PC-9 (cell line): ENCODE data around the gene ARHGEF40. TPM values are rescaled to one million over a fixed set of nuclear protein-coding genes. Genes with fewer than 3 reads are reported as not detected.

Source experiments
- BruUV-seq: library from RNA; stranded (reverse); fragments of 400-500 nt; replicated peaks from 2 replicates; lab custom pipeline; 2021; lab: Mats Ljungman, UMichigan
- CTCF ChIA-PET: fragments of 300-600 bp; sonication (Branson Sonifier 250); formaldehyde crosslinking; loops from one replicate; lab custom pipeline; 2022; ENCODE audit warnings: antibody characterized with exemption; lab: Charles Lee
- POLR2A ChIA-PET: fragments of 300-600 bp; sonication (Branson Sonifier 250); formaldehyde crosslinking; loops from one replicate; lab custom pipeline; 2022; ENCODE audit warnings: antibody characterized with exemption; ENCODE audit not compliant: unreplicated experiment; lab: Charles Lee
- DNase-seq, 2 experiments: peaks; one replicate each; pipeline versions ENCODE4 v3.0.0 to v3.0.0-alpha.2; 2015 to 2022; ENCODE audit warnings: mixed read lengths in 1 of 2
- H2AFZ ChIP-seq: fragments of 200-600 bp; sonication (generic); 2 replicates; pipeline ENCODE4 v1.8.1; 2017; ENCODE audit warnings: antibody characterized with exemption
- H3F3A ChIP-seq: fragments of 200-600 bp; sonication (generic); 2 replicates; pipeline ENCODE4 v1.8.1; 2017; ENCODE audit warnings: antibody characterized with exemption, mild to moderate bottlenecking, low read depth; ENCODE audit not compliant: insufficient read depth
- H3K27ac ChIP-seq: fragments of 200-600 bp; sonication (generic); 2 replicates; pipeline ENCODE4 v1.6.1; 2016; ENCODE audit warnings: mixed run types
- H3K27me3 ChIP-seq: fragments of 200-600 bp; sonication (generic); 2 replicates; pipeline ENCODE4 v1.6.1; 2016; ENCODE audit warnings: low read depth, mixed run types; ENCODE audit not compliant: insufficient read depth
- H3K36me3 ChIP-seq: fragments of 200-600 bp; sonication (generic); 2 replicates; pipeline ENCODE4 v1.6.1; 2016; ENCODE audit warnings: low read depth, mixed run types
- H3K4me1 ChIP-seq: fragments of 200-600 bp; sonication (generic); replicated peaks from 2 replicates; pipeline ENCODE4 v1.6.1; 2016; ENCODE audit warnings: mixed run types; ENCODE audit not compliant: insufficient read depth
- H3K4me2 ChIP-seq: fragments of 200-600 bp; sonication (generic); 2 replicates; pipeline ENCODE4 v1.6.1; 2017; ENCODE audit warnings: mixed run types
- H3K4me3 ChIP-seq: fragments of 200-600 bp; sonication (generic); 2 replicates; pipeline ENCODE4 v1.6.1; 2016; ENCODE audit warnings: mixed run types
- H3K79me2 ChIP-seq: fragments of 200-600 bp; sonication (generic); 2 replicates; pipeline ENCODE4 v1.6.1; 2017; ENCODE audit warnings: low read depth, mixed run types
- H3K9me2 ChIP-seq: fragments of 200-600 bp; sonication (generic); 2 replicates; pipeline ENCODE4 v1.8.1; 2017; ENCODE audit warnings: mild to moderate bottlenecking; ENCODE audit not compliant: insufficient read depth
- H3K9me3 ChIP-seq: fragments of 200-600 bp; sonication (generic); 2 replicates; pipeline ENCODE4 v1.8.1; 2016; ENCODE audit warnings: low read depth; ENCODE audit not compliant: insufficient read depth
- H4K20me1 ChIP-seq: fragments of 200-600 bp; sonication (generic); 2 replicates; pipeline ENCODE4 v1.8.1; 2017; ENCODE audit not compliant: insufficient read depth
- CTCF ChIP-seq: fragments of 200-600 bp; sonication (generic); conservative IDR thresholded peaks from 2 replicates; pipeline ENCODE4 v1.6.1; 2017; ENCODE audit warnings: mixed run types, antibody characterized with exemption, mild to moderate bottlenecking, moderate library complexity
- EZH2 ChIP-seq: fragments of 200-600 bp; sonication (generic); IDR thresholded peaks from 2 replicates; pipeline ENCODE4 v1.8.0; 2017; ENCODE audit warnings: antibody characterized with exemption, low read depth
- intact Hi-C: fragments of 100-400 bp; cut with micrococcal nuclease; formaldehyde crosslinking; loops from one replicate; pipeline ENCODE4 v1.10.0; 2022; ENCODE audit not compliant: unreplicated experiment
- total RNA-seq: library from RNA; stranded (reverse); gene quantifications from 2 replicates; pipeline ENCODE4 v1.2.3, GENCODE V29; 2021

The ARHGEF40 gene
- total RNA-seq, 1 experiment from 2014 or later: 13.0 TPM

DNA sequence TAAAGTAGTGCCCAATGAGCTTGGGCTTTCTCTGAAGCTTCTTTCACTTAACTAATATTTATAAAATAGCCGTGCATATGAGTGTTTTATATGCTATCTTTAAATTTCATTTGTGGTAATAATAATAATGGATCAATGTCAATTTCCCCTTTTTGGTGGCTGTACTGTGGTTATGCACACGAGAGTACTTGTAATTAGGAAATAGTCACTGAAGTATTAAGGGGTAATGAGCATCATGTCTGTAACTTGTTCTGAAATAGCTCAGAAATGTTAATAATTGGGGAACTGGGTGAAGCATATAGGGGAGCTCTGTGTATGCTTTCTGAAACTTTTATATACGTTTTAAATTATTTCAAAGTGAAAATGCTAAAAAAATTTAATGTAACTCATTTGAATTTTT, 19.5 kb upstream of the ARHGEF40 start:
- CTCF ChIA-PET: no interaction called here
- H3K36me3 ChIP-seq: no peaks in the 10 kb centered on the region
- no peaks in the 10 kb centered on the region for H3F3A ChIP-seq
- no peak for DNase-seq
- intact Hi-C loops: no loop called here
- H3K9me3 ChIP-seq: no peaks in the 10 kb centered on the region
- BruUV-seq: no TSS peak
- H3K4me2 ChIP-seq: no peak overlapping the region
- H3K4me1 ChIP-seq: no peaks in the 10 kb centered on the region
- H3K9me2 ChIP-seq: no peaks in the 10 kb centered on the region
- H3K27ac ChIP-seq: no peak overlapping the region
- no peaks in the 10 kb centered on the region for H3K79me2 ChIP-seq
- no peak for TF ChIP-seq CTCF
- TF ChIP-seq EZH2: no peak
- H3K4me3 ChIP-seq: no peak overlapping the region
- H2AFZ ChIP-seq: no peak overlapping the region
- POLR2A ChIA-PET: no interaction called here
- no peaks in the 10 kb centered on the region for H3K27me3 ChIP-seq
- H4K20me1 ChIP-seq: no peaks in the 10 kb centered on the region

DNA sequence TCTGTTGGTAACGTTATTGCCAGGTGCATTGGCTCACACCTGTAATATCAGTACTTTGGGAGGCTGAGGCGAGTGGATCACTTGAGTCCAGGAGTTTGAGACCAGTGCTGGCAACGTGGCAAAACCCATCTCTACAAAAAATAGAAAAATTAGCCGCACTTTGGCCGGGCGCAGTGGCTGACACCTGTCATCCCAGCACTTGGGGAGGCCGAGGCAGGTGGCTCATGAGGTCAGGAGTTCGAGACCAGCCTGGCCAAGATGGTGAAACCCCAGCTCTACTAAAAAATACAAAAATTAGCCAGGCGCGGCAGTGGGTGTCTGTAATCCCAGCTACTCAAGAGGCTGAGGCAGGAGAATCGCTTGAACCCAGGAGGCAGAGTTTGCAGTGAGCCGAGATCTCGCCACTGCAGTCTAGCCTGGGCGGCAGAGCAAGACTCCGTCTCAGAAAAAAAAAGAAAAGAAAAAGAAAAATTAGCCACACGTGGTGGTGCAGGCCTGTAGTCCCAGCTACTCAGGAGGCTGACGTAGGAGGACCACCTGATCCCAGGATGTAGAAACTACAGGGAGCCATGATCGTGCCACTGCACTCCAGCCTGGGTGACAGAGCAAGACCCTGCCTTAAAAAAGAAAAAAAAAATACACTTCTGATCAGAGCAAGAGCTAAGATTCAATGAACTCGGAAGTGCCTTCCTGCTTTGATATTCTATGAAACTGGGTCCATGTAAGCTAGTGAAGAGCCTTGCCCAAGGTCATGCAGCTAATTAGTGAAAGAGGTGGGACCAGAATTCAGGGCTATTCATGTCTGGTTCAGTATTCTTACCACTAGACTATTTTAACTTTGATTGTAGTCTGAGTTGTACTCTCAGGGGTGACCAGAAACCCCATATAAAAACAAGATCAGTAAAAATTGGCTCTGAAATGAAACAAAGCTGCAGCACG, 16.7 kb upstream of the ARHGEF40 start:
- Histone ChIP-seq H3K27me3 (no peaks in the 10 kb centered on the region), H3K4me2 (no peak overlapping the region), H3K4me1 (no peaks in the 10 kb centered on the region), H2AFZ (no peak overlapping the region), H3F3A (no peaks in the 10 kb centered on the region), H3K27ac (no peak overlapping the region), H3K79me2 (no peaks in the 10 kb centered on the region), H3K4me3 (no peak overlapping the region), H3K9me3 (no peaks in the 10 kb centered on the region), H3K9me2 (no peaks in the 10 kb centered on the region), H3K36me3 (no peaks in the 10 kb centered on the region), H4K20me1 (no peaks in the 10 kb centered on the region)
- ChIA-PET POLR2A (no interaction called here), CTCF (no interaction called here)
- TF ChIP-seq CTCF (no peak), EZH2 (no peak)
- no TSS peak for BruUV-seq
- DNase-seq: no peak
- intact Hi-C loops: no loop called here

DNA sequence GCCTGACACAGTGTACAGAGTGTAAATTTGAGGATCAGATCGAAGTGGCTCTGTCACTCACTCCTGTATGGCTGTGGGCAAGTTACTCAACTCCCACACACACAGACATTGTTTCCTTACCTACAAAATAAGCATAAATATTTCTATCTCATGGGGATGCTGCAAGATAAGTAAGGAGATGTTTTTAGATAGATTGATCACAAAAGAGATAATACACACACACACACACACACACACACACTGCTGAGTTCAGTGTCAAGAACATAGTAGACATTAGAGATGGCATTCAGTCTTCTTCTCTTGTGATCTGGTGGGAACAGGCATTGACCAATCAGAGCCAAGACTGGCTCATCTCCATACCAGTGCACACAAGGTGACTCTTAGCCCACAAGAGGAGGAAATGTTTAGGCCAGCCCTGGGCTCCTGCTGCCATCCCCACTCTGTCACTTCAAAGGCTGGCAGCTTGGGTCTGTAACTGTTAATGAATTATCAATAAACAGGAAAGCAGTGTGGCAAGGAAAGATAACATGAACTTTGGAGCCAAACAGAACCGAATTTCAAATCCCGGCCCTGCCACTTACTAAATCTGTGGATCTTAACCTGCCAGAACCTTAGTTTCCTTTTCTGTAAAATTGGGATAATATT, 15.9 kb upstream of the ARHGEF40 start:
- Histone ChIP-seq H3K4me1 (no peaks in the 10 kb centered on the region), H3K79me2 (no peaks in the 10 kb centered on the region), H3K36me3 (no peaks in the 10 kb centered on the region), H3K9me3 (no peaks in the 10 kb centered on the region), H4K20me1 (no peaks in the 10 kb centered on the region), H3F3A (no peaks in the 10 kb centered on the region), H3K27ac (no peak overlapping the region), H2AFZ (no peak overlapping the region), H3K9me2 (no peaks in the 10 kb centered on the region), H3K4me3 (no peak overlapping the region), H3K4me2 (no peak overlapping the region), H3K27me3 (no peaks in the 10 kb centered on the region)
- TF ChIP-seq CTCF (no peak), EZH2 (no peak)
- intact Hi-C loops: no loop called here
- POLR2A ChIA-PET: no interaction called here
- CTCF ChIA-PET: no interaction called here
- DNase-seq: no peak
- BruUV-seq: no TSS peak
